Activated B cell treated with CpG ODN at 0.5 μM for 24 hours (primary cell): Measurements from ENCODE around the gene ECEL1. TPM values are rescaled to one million over a fixed set of nuclear protein-coding genes. Genes with fewer than 3 reads are reported as not detected.

ENCODE experiments used
- ATAC-seq: fragments of 200-7000 bp; cut with Tn5 transposase; one replicate; pipeline ENCODE4 v1.10.0; 2021; ENCODE audit warnings: low read depth, mild to moderate bottlenecking, moderate library complexity
- CTCF ChIA-PET: fragments of 350-600 bp; sonication (Branson Sonifier 250); formaldehyde crosslinking; loops from one replicate; lab custom pipeline; 2021; ENCODE audit warnings: antibody characterized with exemption; lab: Charles Lee
- POLR2A ChIA-PET: fragments of 350-600 bp; sonication (Branson Sonifier 250); formaldehyde crosslinking; loops from one replicate; lab custom pipeline; 2021; ENCODE audit warnings: antibody characterized with exemption; lab: Charles Lee
- DNase-seq: peaks from one replicate; pipeline ENCODE4 v3.0.0; 2022
- H3K27ac Mint-ChIP-seq: one replicate; pipeline ENCODE4 v1.8.0; 2020; ENCODE audit warnings: mixed read lengths
- H3K27me3 Mint-ChIP-seq: one replicate; pipeline ENCODE4 v1.8.0; 2021; ENCODE audit warnings: mixed read lengths
- H3K36me3 Mint-ChIP-seq: one replicate; pipeline ENCODE4 v1.8.0; 2021; ENCODE audit warnings: low read depth, mixed read lengths
- H3K4me1 Mint-ChIP-seq: one replicate; pipeline ENCODE4 v1.8.0; 2021; ENCODE audit warnings: mixed read lengths
- H3K4me3 Mint-ChIP-seq: one replicate; pipeline ENCODE4 v1.8.0; 2020; ENCODE audit warnings: mild to moderate bottlenecking, mixed read lengths
- H3K9me3 Mint-ChIP-seq: one replicate; pipeline ENCODE4 v1.8.0; 2020; ENCODE audit warnings: mixed read lengths
- CTCF ChIP-seq: fragments of 200-600 bp; IDR thresholded peaks from one replicate; pipeline ENCODE4 v1.8.0; 2022; ENCODE audit warnings: antibody characterized with exemption, mild to moderate bottlenecking
- intact Hi-C: fragments of 100-400 bp; cut with micrococcal nuclease; formaldehyde crosslinking; loops from one replicate; pipeline ENCODE4 v1.15.1; 2024
- total RNA-seq: library from RNA; stranded (reverse); gene quantifications from 2 replicates; pipeline ENCODE4 v1.2.3, GENCODE V29; 2022

The ECEL1 gene
- total RNA-seq, 1 donor from 2014 or later: not detected

- no peak for DNase-seq
- POLR2A ChIA-PET: no interaction called here
- intact Hi-C loops: no loop called here
- Mint-ChIP-seq H3K9me3 (no peaks in the 10 kb centered on the region), H3K4me3 (no peak overlapping the region), H3K27me3 (peaks cover 17% of the 10 kb centered on the region), H3K4me1 (no peaks in the 10 kb centered on the region), H3K36me3 (no peaks in the 10 kb centered on the region), H3K27ac (no peak overlapping the region)
- TF ChIP-seq CTCF: no peak
- CTCF ChIA-PET: no interaction called here
- no peak for ATAC-seq
Measured at GRCh38 chr2:232511336-232511890, 23.8 kb upstream of the ECEL1 start.

- DNase-seq: no peak
Measured at GRCh38 chr2:232508251-232508650, 20.6 kb upstream of the ECEL1 start.

GRCh38 chr2:232506709-232507108, 19.1 kb upstream of the ECEL1 start:
- intact Hi-C loops: no loop called here
- Mint-ChIP-seq H3K27me3 (peaks cover 35% of the 10 kb centered on the region), H3K4me1 (peaks cover 8% of the 10 kb centered on the region), H3K36me3 (no peaks in the 10 kb centered on the region), H3K4me3 (no peak overlapping the region), H3K27ac (no peak overlapping the region), H3K9me3 (no peaks in the 10 kb centered on the region)
- ATAC-seq (no peak), DNase-seq (no peak)
- ChIA-PET POLR2A (no interaction called here), CTCF (no interaction called here)
- no peak for TF ChIP-seq CTCF

More at GRCh38 chr2:232508251-232508650, 20.6 kb upstream of the ECEL1 start:
- no peaks in the 10 kb centered on the region for H3K9me3 Mint-ChIP-seq
- H3K36me3 Mint-ChIP-seq: no peaks in the 10 kb centered on the region
- no peak for TF ChIP-seq CTCF
- ATAC-seq: no peak
- intact Hi-C loops: no loop called here
- H3K27me3 Mint-ChIP-seq: peaks cover 33% of the 10 kb centered on the region
- H3K4me3 Mint-ChIP-seq: no peak overlapping the region
- CTCF ChIA-PET: no interaction called here
- POLR2A ChIA-PET: no interaction called here
- no peak overlapping the region for H3K27ac Mint-ChIP-seq
- peaks cover 4% of the 10 kb centered on the region for H3K4me1 Mint-ChIP-seq

GRCh38 chr2:232505856-232506255, 18.2 kb upstream of the ECEL1 start:
- TF ChIP-seq CTCF: no peak
- ChIA-PET CTCF (no interaction called here), POLR2A (no interaction called here)
- H3K36me3 Mint-ChIP-seq: no peaks in the 10 kb centered on the region
- H3K4me3 Mint-ChIP-seq: no peak overlapping the region
- DNase-seq (no peak), ATAC-seq (no peak)
- H3K4me1 Mint-ChIP-seq: peaks cover 8% of the 10 kb centered on the region
- H3K27me3 Mint-ChIP-seq: peaks cover 41% of the 10 kb centered on the region
- intact Hi-C loops: no loop called here
- H3K27ac Mint-ChIP-seq: no peak overlapping the region
- no peaks in the 10 kb centered on the region for H3K9me3 Mint-ChIP-seq

- CTCF ChIA-PET: interaction anchor here (0.6 kb wide), 1 partner anchor 15 kb away, joined by 3 read pairs; no protein-coding TSS in a partner anchor
- no peak for DNase-seq
- intact Hi-C loops: no loop called here
- Mint-ChIP-seq H3K36me3 (no peaks in the 10 kb centered on the region), H3K27me3 (peaks cover 45% of the 10 kb centered on the region), H3K9me3 (no peaks in the 10 kb centered on the region), H3K4me3 (no peak overlapping the region), H3K4me1 (peaks cover 8% of the 10 kb centered on the region), H3K27ac (no peak overlapping the region)
- no peak for TF ChIP-seq CTCF
- ATAC-seq: no peak
- POLR2A ChIA-PET: no interaction called here
Measured at GRCh38 chr2:232504438-232504837, 16.8 kb upstream of the ECEL1 start.
